Tibial artery (tissue), 4 donors: ENCODE measurements around the gene DTL.

Experiments
- DNase-seq, 2 donors: peaks; one replicate each; pipeline ENCODE4 v3.0.0-alpha.2; 2019
- H3K27ac ChIP-seq, 2 donors: fragments of 200-600 bp; sonication (generic) in 1 of 2; 1 replicate in 1 of 2; 2 replicates in 1 of 2; pipeline ENCODE4 v1.5.1; 2018 to 2019; ENCODE audit warnings: mild to moderate bottlenecking in 1 of 2
- H3K27me3 ChIP-seq, 2 donors: fragments of 200-600 bp; sonication (generic) in 1 of 2; one replicate each; pipeline versions ENCODE4 v1.5.1 to v1.6.0; 2016 to 2019
- H3K36me3 ChIP-seq, 3 donors: fragments of 200-600 bp; sonication (generic) in 2 of 3; one replicate each; pipeline ENCODE4 v1.5.1; 2016 to 2019; ENCODE audit warnings: mild to moderate bottlenecking in 2 of 3
- H3K4me1 ChIP-seq, 4 donors: fragments of 200-600 bp; sonication (generic) in 2 of 4; 1 replicate in 3 of 4; 2 replicates in 1 of 4; pipeline ENCODE4 v1.5.1; 2016 to 2019
- H3K4me3 ChIP-seq, 2 donors: fragments of 200-600 bp; sonication (generic) in 1 of 2; 1 replicate in 1 of 2; 2 replicates in 1 of 2; pipeline ENCODE4 v1.5.1; 2018 to 2019; ENCODE audit warnings: mild to moderate bottlenecking in 2 of 2
- H3K9me3 ChIP-seq, 3 donors: fragments of 200-600 bp; sonication (generic) in 1 of 3; one replicate each; pipeline ENCODE4 v1.5.1; 2016 to 2019
- CTCF ChIP-seq, 2 experiments: fragments of 200-600 bp in 1 of 2; fragments of 450-650 bp in 1 of 2; IDR thresholded peaks; one replicate each; pipeline ENCODE4 v1.5.1; 2017 to 2019; ENCODE audit warnings: antibody characterized with exemption in 2 of 2, mild to moderate bottlenecking in 1 of 2, moderate library complexity in 1 of 2
- intact Hi-C: fragments of 100-400 bp; cut with DNase I; formaldehyde crosslinking; loops from one replicate; pipeline ENCODE4 v1.15.0; 2023; ENCODE audit warnings: low total_unique reads

DTL gene

GRCh38 chr1:212152308-212152693, 116.8 kb downstream of the DTL start:
- no peak overlapping the region for H3K27ac ChIP-seq

GRCh38 chr1:212152869-212153268, 117.3 kb downstream of the DTL start:
- peaks cover 0 to 2% (median 0%) of the 10 kb centered on the region in 4 donors for H3K4me1 ChIP-seq
- intact Hi-C loops: no loop called here
- no peak overlapping the region for H3K4me3 ChIP-seq
- H3K27ac ChIP-seq: no peak overlapping the region
- no peaks in the 10 kb centered on the region for H3K27me3 ChIP-seq
- no peaks in the 10 kb centered on the region for H3K9me3 ChIP-seq
- DNase-seq: no peak
- H3K36me3 ChIP-seq: no peaks in the 10 kb centered on the region
- no peak for TF ChIP-seq CTCF (IDR thresholded peaks at IDR 0.05)

More at GRCh38 chr1:212152308-212152693, 116.8 kb downstream of the DTL start:
- Histone ChIP-seq H3K27me3 (no peaks in the 10 kb centered on the region), H3K36me3 (no peaks in the 10 kb centered on the region), H3K4me1 (peaks cover 0 to 5% (median 1%) of the 10 kb centered on the region in 4 donors), H3K4me3 (no peak overlapping the region), H3K9me3 (no peaks in the 10 kb centered on the region)
- intact Hi-C loops: no loop called here
- no peak for DNase-seq
- TF ChIP-seq CTCF (IDR thresholded peaks at IDR 0.05): no peak

DNA sequence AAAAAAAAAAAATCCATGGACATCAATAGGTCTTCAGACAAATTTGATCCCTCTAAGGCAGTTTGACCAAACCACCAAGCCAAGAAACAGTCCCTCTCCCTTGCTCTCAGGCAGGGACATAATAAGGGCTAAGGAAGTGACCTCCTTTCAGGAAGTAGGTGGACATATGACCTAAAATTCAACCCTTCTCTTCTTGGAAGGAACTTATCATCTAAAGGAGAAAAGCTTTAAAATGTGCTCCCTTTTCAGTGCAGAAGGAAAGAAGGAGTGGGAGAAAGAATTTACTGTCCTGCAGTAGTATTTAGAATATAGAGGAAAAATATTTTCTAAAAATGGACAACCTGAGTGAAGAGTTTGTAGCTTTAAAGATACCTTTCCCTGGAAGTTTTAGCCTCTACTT, 118.1 kb downstream of the DTL start:
- intact Hi-C loops: no loop called here
- Histone ChIP-seq H3K36me3 (no peaks in the 10 kb centered on the region), H3K27ac (no peak overlapping the region), H3K4me1 (peaks cover 0 to 2% (median 0%) of the 10 kb centered on the region in 4 donors), H3K4me3 (no peak overlapping the region), H3K27me3 (no peaks in the 10 kb centered on the region), H3K9me3 (no peaks in the 10 kb centered on the region)
- DNase-seq: no peak
- no peak for TF ChIP-seq CTCF (IDR thresholded peaks at IDR 0.05)
